IMR-90 (cell line): ENCODE data around the gene GH2. TPM values are rescaled to one million over a fixed set of nuclear protein-coding genes. Genes with fewer than 3 reads are reported as not detected.
"Not testable (repeated sequence)": the region's sequence is repeated elsewhere in the genome, so short reads cannot be mapped to it uniquely, and the experiment has no call there.

Experiments used
- ATAC-seq: fragments of 200-7000 bp; cut with Tn5 transposase; 2 replicates; pipeline ENCODE4 v1.9.1; 2020; ENCODE audit warnings: low read depth, mild to moderate bottlenecking, moderate library complexity
- BruUV-seq: library from RNA; stranded (reverse); fragments of 400-500 nt; replicated peaks from 2 replicates; lab custom pipeline; 2021; lab: Mats Ljungman, UMichigan
- CTCF ChIA-PET: fragments of 300-600 bp; formaldehyde crosslinking; extraction: SDS; loops from one replicate; lab custom pipeline; 2021; ENCODE audit warnings: antibody characterized with exemption; lab: Yijun Ruan, JAX
- POLR2A ChIA-PET: fragments of 300-600 bp; sonication (Branson Sonifier 250); formaldehyde crosslinking; loops from one replicate; lab custom pipeline; 2022; ENCODE audit warnings: antibody characterized with exemption; ENCODE audit not compliant: unreplicated experiment; lab: Charles Lee
- DNase-seq: peaks from one replicate; pipeline ENCODE4 v3.0.0; 2013
- H2AFZ ChIP-seq: replicated peaks from 2 replicates; pipeline ENCODE3; 2013; ENCODE audit warnings: low read length, mild to moderate bottlenecking; ENCODE audit not compliant: poor library complexity
- H2AK5ac ChIP-seq: 2 replicates; pipeline ENCODE4 v1.6.1; 2013; ENCODE audit warnings: low read depth, low read length, inconsistent platforms
- H2AK9ac ChIP-seq: replicated peaks from 2 replicates; pipeline ENCODE3; 2013; ENCODE audit warnings: mild to moderate bottlenecking, low read depth, low read length, moderate library complexity; ENCODE audit not compliant: poor library complexity
- H2BK120ac ChIP-seq: 2 replicates; pipeline ENCODE4 v1.6.1; 2013; ENCODE audit warnings: low read depth, low read length, inconsistent platforms
- H2BK15ac ChIP-seq: 3 replicates; pipeline ENCODE4 v1.6.1; 2013; ENCODE audit warnings: low read depth, low read length, inconsistent platforms
- H2BK20ac ChIP-seq: 2 replicates; pipeline ENCODE4 v1.6.1; 2013; ENCODE audit warnings: low read depth, mild to moderate bottlenecking, inconsistent platforms, low read length, moderate library complexity
- H2BK5ac ChIP-seq: 2 replicates; pipeline ENCODE4 v1.6.1; 2013; ENCODE audit warnings: mild to moderate bottlenecking, low read depth, low read length, inconsistent platforms; ENCODE audit not compliant: poor library complexity, severe bottlenecking
- H3K14ac ChIP-seq: replicated peaks from 2 replicates; pipeline ENCODE4 v1.6.1; 2013; ENCODE audit warnings: low read depth, low read length, inconsistent platforms
- H3K18ac ChIP-seq: 2 replicates; pipeline ENCODE4 v1.6.1; 2013; ENCODE audit warnings: low read depth, low read length, control low read depth
- H3K23ac ChIP-seq: 2 replicates; pipeline ENCODE4 v1.6.1; 2013; ENCODE audit warnings: low read depth, low read length, inconsistent platforms
- H3K27ac ChIP-seq: 2 replicates; pipeline ENCODE4 v1.5.1; 2013; ENCODE audit warnings: mild to moderate bottlenecking, control low read depth, low read length; ENCODE audit not compliant: insufficient read depth
- H3K27me3 ChIP-seq: 2 replicates; pipeline ENCODE4 v1.6.1; 2013; ENCODE audit warnings: low read length; ENCODE audit not compliant: control insufficient read depth, insufficient read depth
- H3K36me3 ChIP-seq: 2 replicates; pipeline ENCODE4 v1.6.1; 2013; ENCODE audit warnings: low read length, mixed read lengths; ENCODE audit not compliant: control insufficient read depth, insufficient read depth
- H3K4ac ChIP-seq: 2 replicates; pipeline ENCODE4 v1.6.1; 2013; ENCODE audit warnings: low read depth, low read length, inconsistent platforms
- H3K4me1 ChIP-seq: 2 replicates; pipeline ENCODE4 v1.6.1; 2013; ENCODE audit warnings: low read length, mixed read lengths; ENCODE audit not compliant: control insufficient read depth, insufficient read depth
- H3K4me2 ChIP-seq: 2 replicates; pipeline ENCODE4 v1.6.1; 2013; ENCODE audit warnings: low read depth, mild to moderate bottlenecking, control low read depth, low read length, moderate library complexity
- H3K4me3 ChIP-seq: 2 replicates; pipeline ENCODE4 v1.5.1; 2013; ENCODE audit warnings: low read depth, mild to moderate bottlenecking, control low read depth, low read length, moderate library complexity; ENCODE audit not compliant: insufficient read depth
- H3K56ac ChIP-seq: 2 replicates; pipeline ENCODE4 v1.6.1; 2013; ENCODE audit warnings: low read length, inconsistent platforms; ENCODE audit not compliant: insufficient read depth; ENCODE audit errors: extremely low read depth
- H3K79me1 ChIP-seq, 2 experiments: 2 replicates each; pipeline ENCODE4 v1.6.1; 2013; ENCODE audit warnings: low read length in 2 of 2, inconsistent platforms in 1 of 2, low read depth in 1 of 2
- H3K9ac ChIP-seq: 2 replicates; pipeline ENCODE4 v1.6.1; 2013; ENCODE audit warnings: low read depth, low read length, control low read depth
- H3K9me1 ChIP-seq: 2 replicates; pipeline ENCODE4 v1.6.1; 2013; ENCODE audit warnings: low read length, inconsistent platforms; ENCODE audit not compliant: insufficient read depth
- H3K9me3 ChIP-seq: 2 replicates; pipeline ENCODE4 v1.6.1; 2013; ENCODE audit warnings: low read length; ENCODE audit not compliant: control insufficient read depth, insufficient read depth
- H4K20me1 ChIP-seq: 2 replicates; pipeline ENCODE4 v1.6.1; 2013; ENCODE audit warnings: low read length, inconsistent platforms; ENCODE audit not compliant: insufficient read depth
- H4K5ac ChIP-seq: 2 replicates; pipeline ENCODE4 v1.6.1; 2013; ENCODE audit warnings: mild to moderate bottlenecking, low read depth, low read length, control low read depth
- H4K8ac ChIP-seq, 2 experiments: 2 replicates each; pipeline ENCODE4 v1.6.1; 2013; ENCODE audit warnings: low read depth in 2 of 2, low read length in 2 of 2, control low read depth in 1 of 2, inconsistent platforms in 1 of 2
- H4K91ac ChIP-seq: 2 replicates; pipeline ENCODE4 v1.6.1; 2013; ENCODE audit warnings: low read depth, low read length, inconsistent platforms; ENCODE audit not compliant: insufficient read depth
- CTCF ChIP-seq: conservative IDR thresholded peaks from 2 replicates; pipeline ENCODE4 v1.5.1; 2012; ENCODE audit warnings: mild to moderate bottlenecking, low read depth, low read length, improper control_type of control experiment
- WGBS, 2 experiments: methylation state at CpG; one replicate each; pipeline versions ENCODE4 v1.1.5 to v1.1.7; 2013; ENCODE audit warnings: missing lambda C conversion rate in 2 of 2; ENCODE audit not compliant: insufficient read length in 1 of 2; ENCODE audit errors: extremely low coverage in 2 of 2; 5-methylcytosine and 5-hydroxymethylcytosine counted together
- dilution Hi-C: fragments of 300-500 bp; cut with HindIII; formaldehyde crosslinking; loops from one replicate; pipeline ENCODE4 v1.14.3; 2018; ENCODE audit warnings: low sequenced_read_pairs; ENCODE audit not compliant: unreplicated experiment
- in situ Hi-C: fragments of 300-500 bp; cut with MboI; formaldehyde crosslinking; loops from 3 replicates; pipeline ENCODE4 v1.14.3; 2019; ENCODE audit warnings: low sequenced_read_pairs, inconsistent platforms, mixed read lengths
- intact Hi-C: fragments of 100-400 bp; cut with micrococcal nuclease; formaldehyde crosslinking; loops from 2 replicates; pipeline ENCODE4 v1.10.0; 2022
- polyA plus RNA-seq, 3 experiments: library from polyadenylated mRNA; depleted of rRNA; stranded (reverse); fragments of >200 nt; gene quantifications; 2 replicates each; pipeline ENCODE4 v1.2.3, GENCODE V29; 2012; ENCODE audit warnings: low replicate concordance in 1 of 3
- total RNA-seq: library from RNA; depleted of rRNA; stranded (reverse); fragments of >200 nt; gene quantifications from 2 replicates; pipeline ENCODE4 v1.2.3, GENCODE V29; 2012

The GH2 gene
- total and polyA plus RNA-seq, 2 of the 4 experiments (the other 2 are of a cell fraction) = not detected

DNA sequence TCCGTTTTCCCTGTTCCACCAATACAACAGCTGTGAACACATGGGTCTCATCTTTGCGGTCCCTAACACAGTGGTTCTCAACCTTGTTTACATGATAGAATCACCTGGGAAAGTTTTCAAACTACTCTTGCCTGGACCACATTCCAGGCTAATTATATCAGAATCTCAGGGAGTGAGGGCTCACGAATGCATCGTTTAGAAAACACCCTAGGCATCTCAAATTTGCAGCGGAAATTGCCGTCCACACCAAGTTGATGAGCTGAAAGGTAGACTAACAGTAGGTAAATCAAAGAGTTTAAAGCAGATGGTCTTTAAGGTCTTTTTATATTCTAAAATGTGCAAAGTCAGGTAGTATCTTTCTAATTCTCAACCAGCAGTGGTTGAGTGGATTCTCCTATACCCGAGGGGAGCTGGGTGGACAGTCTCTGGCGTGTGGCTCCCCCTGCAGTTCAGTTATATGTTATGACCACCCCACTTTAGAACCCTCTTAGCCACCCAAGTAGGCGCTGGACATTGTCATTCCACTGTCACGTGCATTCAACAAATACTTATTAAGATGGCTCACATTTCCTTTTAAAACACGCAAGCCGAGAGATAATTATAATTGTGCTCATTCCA, 25.5 kb upstream of the GH2 start:
- peak; percentile 81 for ATAC-seq
- POLR2A ChIA-PET, H3K4me3 ChIP-seq: not testable (repeated sequence)

DNA sequence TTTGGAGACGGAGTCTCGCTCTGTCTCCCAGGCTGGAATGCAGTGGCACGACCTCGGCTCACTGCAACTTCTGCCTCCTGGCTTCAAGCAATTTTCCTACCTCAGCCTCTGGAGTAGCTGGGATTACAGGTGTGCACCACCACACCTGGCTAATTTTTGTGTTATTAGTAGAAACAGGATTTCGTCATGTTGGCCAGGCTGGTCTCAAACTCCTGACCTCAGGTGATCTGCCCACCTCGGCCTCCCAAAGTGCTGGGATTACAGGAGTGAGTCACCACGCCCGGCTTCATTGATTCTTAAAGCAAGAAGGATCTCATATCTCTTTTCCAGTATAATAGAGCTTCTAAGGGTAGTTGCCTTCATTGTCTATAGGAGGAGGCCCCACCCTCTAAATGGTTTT, 23.1 kb upstream of the GH2 start:
- CTCF ChIA-PET = interaction anchor here (0.6 kb wide), 1 partner anchor 409 kb away, joined by 3 read pairs; no protein-coding TSS in a partner anchor
- H3K27me3 ChIP-seq = peaks cover 36% of the 10 kb centered on the region

More for the DNA sequence above, 25.5 kb upstream of the GH2 start:
- in situ Hi-C loops, H4K5ac ChIP-seq, H3K9me1 ChIP-seq, H3K79me1 ChIP-seq, dilution Hi-C loops, H4K8ac ChIP-seq, H3K14ac ChIP-seq, intact Hi-C loops, H3K4ac ChIP-seq, H2BK20ac ChIP-seq, H4K91ac ChIP-seq, H3K18ac ChIP-seq, H4K20me1 ChIP-seq, H2AFZ ChIP-seq, H3K4me1 ChIP-seq, H3K23ac ChIP-seq, H3K9me3 ChIP-seq, H2AK5ac ChIP-seq, H2AK9ac ChIP-seq, H3K56ac ChIP-seq, H3K4me2 ChIP-seq, H3K27ac ChIP-seq, H2BK5ac ChIP-seq, H2BK120ac ChIP-seq, H3K9ac ChIP-seq, H3K36me3 ChIP-seq, BruUV-seq, H2BK15ac ChIP-seq: not testable (repeated sequence)
- WGBS, 2 experiments = no CpG with 5 or more reads among the region's 12 CpGs
- peak; percentile 25; the same call in 1 of the 2 replicates for TF ChIP-seq CTCF
- H3K27me3 ChIP-seq = peaks cover 44% of the 10 kb centered on the region
- CTCF ChIA-PET = interaction anchor here (0.8 kb wide), 1 partner anchor 38 kb away, joined by 3 read pairs; no protein-coding TSS in a partner anchor
- DNase-seq = peak; percentile 8

More for the DNA sequence above, 23.1 kb upstream of the GH2 start:
- H3K4me1 ChIP-seq, H2BK20ac ChIP-seq, DNase-seq, H3K36me3 ChIP-seq, POLR2A ChIA-PET, H3K4ac ChIP-seq, H3K23ac ChIP-seq, H3K4me3 ChIP-seq, H2AK9ac ChIP-seq, intact Hi-C loops, in situ Hi-C loops, H3K56ac ChIP-seq, H4K8ac ChIP-seq, H3K9ac ChIP-seq, H3K14ac ChIP-seq, H3K79me1 ChIP-seq, H4K91ac ChIP-seq, H3K18ac ChIP-seq, H3K9me3 ChIP-seq, H3K4me2 ChIP-seq, H4K20me1 ChIP-seq, dilution Hi-C loops, H2BK15ac ChIP-seq, H4K5ac ChIP-seq, BruUV-seq, ATAC-seq, H2AFZ ChIP-seq, H2AK5ac ChIP-seq, H3K27ac ChIP-seq, H2BK5ac ChIP-seq, H3K9me1 ChIP-seq, H2BK120ac ChIP-seq: not testable (repeated sequence)
- no CpG with 5 or more reads among the region's 8 CpGs for WGBS, 2 experiments
